NCI-H69 (cell line): Measurements from ENCODE around the gene MXRA8.

ENCODE experiments used
- DNase-seq: peaks from one replicate; lab custom pipeline; 2025; lab: John Stamatoyannopoulos, UW

Gene MXRA8

DNA sequence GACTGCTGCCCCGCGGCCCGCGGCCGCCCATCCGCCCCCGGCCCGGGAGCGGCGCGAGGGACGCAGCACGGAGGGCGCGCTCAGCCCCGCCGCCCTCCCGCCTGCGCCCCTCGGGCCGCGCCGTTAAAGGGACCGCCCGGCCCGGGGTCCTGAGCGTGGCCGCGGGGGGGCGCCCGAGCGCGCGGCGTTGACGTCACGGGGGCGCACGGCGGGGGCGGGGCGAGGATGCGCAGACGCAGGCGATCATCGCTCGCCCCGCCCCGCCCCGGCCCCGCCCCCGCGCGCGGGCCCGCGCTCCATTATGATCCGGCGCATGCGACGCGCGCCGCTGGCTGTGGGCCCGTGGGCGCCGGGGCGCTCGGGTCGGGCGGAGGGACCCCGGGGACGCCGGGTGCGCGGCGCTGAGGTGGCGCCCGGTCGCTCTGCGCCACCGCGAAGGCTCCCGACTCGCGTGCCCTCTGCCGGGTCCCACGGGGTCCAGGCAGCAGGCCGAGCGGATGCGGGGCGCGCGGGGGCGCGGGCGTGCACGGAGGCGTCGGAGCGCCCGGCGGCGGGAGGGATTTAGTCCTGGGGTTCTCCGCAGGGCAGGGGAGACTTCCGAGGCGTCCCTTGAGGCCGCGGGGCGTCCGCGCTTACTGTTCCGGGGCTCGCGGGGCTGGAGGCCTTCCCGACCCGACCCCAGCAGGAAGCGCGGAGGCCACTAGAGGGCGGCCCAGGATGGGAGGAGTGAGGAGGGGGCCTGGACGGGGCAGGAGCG lies 8.9 kb downstream of the MXRA8 start, which contains the start of gene DVL1:
Gene DVL1, minus strand, starts transcription at position 163 of the 757 bp plus-strand sequence. CDS start 353 bp downstream, outside the sequence.
- DNase-seq, result peak; percentile 74

DNA sequence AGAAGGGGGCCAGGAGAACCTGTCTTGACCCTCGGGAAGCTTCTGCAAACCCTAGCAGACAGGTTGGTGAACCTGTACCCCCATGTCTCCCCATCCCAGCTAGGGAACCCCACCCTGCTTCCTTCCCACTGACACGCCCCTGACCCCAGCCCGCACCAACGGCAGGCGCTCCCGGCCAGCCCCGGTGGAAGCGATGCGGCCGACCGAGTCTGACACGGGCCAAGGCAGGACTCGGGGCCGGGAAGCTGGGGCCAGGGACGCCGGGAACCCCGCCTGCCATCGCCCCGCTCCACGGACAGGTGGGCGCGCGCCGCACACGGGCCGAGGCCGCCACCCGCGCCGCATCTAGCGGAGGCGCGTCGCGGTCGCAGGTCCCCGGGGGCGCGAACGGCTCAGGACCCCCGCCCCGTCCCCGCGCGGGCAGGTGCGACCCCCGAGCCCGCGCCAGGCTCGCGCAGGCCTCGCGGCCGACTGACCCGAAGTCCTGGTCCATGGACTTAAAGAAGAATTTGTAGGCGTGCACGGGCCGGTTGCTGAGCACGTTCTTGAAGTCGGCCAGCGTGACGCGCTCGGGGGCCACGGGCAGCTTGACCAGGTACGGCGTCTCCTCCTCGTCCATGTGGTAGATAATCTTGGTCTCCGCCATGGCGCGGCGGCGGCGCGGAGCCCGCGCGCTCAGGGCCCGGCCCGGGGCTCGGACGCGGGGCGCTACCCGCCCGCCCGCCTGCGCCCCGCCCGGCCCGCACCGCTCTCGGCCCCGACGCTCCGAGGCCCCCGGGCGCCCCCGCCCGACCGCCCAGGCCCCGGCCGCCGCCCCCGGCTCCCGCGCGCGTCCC lies 9.7 kb downstream of the MXRA8 start:
- peak; percentile 45 for DNase-seq

DNA sequence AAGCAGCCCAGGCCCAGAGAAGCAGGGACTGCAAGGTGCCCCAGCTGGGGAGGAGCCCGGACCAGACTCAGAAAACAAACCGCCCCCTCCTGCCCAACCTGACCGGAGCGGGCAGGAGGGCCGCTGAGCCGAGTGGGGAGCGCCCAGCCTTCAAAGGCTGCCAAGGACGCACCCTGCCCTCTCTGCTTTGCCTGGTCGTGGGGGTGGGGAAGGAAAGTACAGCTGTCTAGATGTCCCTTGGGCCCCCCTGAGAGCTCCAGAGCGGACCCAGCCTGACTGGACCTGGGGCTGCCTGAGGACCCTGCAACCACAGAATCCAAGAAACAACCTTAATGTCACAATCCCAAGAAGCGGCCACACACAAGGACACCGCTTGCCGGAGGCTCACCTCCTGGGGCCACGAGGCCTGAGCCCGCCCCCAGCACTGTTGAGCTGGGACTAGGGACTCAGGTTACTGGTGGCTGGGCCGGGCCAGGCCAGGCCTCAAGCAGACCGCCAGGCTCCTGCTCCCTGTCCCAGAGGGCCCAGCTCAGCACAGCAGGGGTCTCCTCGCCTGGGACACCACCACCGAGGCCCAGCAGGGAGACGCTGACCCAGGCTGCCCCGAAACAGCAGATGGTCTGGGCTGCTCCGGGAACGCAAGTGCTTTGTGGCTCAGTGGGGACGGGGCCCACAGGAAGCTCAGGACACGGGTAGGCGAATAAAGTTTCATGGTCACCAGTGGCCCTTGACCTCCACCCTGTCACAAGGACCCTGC lies 10.5 kb downstream of the MXRA8 start:
- no peak for DNase-seq

DNA sequence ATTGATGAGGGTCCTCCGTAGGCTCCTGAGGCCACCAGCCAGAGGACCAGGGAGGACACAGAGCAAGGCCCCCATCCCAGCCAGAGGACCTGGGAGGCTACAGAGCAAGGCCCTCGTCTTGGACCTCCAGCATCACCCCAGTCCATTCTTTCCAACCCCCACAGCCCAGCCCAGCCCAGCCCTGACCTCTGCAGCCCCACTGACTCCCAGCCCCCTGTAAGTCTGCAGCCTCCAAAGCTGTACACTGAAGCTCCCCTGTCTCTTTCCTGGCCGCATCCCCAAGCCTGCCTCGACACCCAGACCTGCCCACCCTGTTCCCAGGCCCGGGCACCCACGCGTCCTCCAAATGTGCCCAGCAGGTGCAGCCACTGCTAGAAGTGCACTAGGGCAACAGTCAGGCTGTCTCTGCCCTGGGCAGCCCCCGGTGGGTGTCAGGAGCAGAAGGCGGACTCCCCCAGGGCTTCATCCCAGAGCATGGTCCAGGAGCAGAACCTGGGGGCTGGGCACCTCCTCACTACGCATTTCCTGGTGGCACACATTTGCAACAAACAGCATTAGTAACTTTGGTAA lies 11.2 kb downstream of the MXRA8 start:
- no peak for DNase-seq

DNA sequence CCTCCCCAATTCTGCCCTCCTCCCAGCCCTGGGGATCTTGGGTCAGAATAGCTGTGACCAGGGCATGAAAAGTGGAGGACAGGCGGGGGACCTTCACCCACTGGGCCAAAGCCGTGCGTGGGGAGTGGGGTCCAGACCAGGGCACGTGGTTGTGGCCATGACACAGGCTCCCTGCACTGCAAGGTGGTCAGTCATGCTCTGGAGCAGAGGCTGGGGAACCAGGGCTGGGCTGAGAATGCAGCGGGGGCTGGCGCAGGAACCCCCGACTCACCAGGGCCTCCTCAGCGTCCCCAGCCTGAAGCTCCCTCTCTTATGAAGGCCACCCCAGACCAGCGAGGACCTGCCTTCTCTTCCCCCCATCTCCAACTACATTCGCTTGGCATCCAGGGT lies 11.9 kb downstream of the MXRA8 start:
- DNase-seq, result no peak

DNA sequence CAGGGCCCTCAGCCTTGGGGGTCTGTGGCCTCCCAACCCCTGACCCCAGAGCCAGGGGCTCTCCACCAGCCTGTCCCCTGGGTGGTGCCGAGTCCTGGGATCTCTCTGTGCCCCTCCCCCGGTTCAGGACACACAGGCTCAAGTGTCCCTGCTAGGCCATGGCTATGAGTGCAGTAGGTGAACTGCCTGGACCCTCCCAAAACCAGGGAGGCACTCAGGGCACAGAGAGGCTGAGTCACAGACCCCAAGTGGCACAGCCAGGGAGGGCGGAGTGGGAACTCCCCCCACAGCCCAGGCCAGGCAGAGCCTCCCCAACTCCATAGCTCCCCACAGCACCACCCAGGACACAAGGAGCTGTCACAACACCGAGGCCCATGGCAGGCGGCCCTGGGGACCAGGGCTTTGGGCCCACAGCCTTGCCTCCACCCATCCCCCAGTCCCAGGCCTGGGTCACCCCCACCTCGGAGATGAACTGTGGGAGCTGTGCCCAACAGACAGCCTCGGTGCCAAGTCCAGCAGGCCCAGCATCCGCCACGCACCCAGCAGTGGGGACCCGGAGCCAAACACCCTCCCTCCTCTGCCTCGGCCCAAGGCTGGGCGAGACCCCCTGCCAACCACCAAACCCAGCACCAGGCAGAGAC lies 12.4 kb downstream of the MXRA8 start:
- DNase-seq, result no peak

DNA sequence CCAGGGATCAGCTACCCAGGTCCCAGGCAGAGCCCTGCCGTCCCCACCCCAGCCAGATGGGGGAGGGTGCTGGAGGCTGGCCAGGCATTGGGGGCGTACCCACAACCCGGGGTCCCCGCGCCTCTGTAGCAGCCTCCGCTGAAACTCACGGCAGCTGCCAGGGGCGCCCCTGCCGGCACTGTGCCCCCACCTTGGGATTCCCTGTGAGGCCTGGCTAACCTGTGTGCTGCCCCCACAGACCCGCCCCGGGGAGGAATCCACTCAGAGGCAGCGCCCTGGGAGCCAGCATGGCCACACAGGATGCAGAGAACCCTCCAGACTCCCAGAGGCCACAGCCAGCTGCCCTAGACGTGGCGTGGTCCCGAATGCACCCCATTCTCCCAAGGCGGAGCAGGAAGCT lies 13.0 kb downstream of the MXRA8 start:
- DNase-seq, result no peak

DNA sequence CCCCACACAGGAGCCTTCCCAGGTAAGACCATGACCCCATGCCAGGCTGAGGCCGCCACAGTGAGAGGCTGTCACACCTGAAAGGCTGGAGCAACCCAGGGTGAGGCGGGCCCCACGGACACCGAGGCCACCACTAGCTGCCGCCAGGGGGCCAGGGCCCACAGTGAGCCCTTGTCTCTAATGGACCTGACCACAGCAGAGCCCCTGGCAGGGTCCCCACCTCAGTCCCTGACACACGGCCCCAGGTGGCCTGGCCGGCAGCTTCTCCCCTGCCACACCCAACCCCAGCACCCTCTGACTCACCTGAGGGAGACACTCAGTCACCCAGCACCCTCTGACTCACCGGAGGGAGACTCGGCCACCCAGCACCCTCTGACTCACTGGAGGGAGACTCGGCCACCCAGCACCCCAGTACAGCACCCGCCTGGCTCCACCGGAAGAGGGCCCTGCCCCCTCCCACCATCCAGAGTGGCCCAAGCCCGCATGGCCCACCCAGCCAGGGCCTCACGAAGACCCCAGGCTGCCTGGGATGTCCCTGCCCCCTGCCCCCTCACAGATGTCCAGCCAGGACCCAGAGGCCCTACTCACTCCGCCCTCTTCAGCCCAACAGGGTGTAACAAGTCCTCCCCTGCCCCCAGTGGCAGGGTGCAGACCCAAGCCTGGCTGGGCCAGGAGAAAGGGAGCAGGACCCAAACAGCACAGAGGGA lies 13.5 kb downstream of the MXRA8 start:
- no peak for DNase-seq

DNA sequence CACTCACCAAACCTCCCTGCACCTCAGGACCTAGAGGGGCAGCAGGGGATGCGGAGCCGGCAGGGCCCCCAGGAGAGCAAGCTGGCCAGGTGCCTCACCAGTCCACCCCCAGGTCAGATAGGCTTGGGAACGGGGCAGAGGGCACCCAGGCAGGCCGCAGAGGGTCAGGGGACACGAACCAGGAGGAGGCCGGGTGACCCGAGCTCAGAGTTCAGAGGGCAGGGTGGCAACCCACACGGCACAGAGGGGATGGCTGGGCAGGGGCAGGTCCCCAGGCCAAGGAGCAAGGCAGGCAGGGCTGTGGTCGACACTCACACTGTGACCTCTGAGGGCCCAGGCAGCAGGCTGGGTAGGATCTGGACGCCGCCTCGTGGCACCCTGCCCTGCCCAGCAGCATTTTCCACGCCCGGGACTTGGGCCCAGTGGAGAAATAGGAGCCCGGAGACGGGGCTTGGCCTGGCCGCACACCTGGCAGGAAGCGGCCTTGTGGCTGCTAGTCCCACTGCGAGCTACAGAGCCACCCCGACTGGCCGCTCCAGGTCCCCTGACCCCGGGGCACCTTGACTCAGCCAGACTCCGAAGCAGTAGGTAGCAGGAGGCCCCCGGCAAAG lies 14.4 kb downstream of the MXRA8 start:
- DNase-seq, result no peak

DNA sequence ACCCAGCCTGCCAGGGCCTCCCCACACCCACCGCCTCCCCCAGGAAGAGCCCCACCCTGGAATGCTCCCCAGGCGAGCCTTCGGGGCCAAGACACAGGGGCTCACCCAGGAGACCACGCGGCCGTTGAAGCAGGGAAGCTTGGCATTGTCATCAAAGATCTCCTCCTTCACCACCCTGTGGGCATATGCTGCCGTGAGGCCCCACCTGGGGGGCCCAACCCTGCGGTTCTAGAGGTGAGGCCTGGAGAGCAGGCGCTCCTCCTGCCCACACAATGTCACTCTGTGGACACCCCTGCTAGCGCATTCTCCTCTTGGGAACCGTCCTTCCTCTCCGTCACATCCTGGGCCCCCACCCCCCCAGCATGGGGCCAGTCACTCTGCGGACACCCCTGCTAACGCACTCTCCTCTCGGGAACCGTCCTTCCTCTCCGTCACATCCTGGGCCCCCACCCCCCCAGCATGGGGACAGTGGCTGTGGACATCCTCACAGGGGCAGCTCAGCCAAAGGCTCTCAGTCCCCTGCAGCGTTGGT lies 15.7 kb downstream of the MXRA8 start:
- DNase-seq, result no peak

DNA sequence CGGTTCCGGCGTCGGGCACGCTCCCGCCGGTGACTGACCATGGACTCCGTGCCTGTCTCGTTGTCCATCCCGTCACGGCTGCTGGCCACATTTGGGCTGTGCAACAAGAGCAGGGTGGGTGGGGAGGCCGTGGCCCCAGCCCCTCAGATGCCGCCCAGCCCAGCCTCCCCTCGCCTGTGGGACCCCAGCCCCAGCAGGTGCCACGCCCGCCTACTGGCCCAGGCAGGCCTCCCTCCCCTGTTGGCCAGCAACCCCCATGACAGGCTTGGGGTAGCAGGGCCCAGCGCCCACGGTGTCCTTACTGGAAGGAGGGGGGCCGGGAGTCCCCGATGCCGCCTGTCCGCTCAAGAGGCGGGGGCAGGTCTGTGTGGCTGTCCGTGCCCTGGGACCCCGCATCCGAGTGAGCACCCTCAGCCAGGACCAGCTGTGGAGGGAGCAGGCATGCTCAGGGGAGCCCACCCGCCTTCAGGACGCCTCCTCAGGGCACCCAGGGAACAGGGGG lies 16.2 kb downstream of the MXRA8 start:
- no peak for DNase-seq

DNA sequence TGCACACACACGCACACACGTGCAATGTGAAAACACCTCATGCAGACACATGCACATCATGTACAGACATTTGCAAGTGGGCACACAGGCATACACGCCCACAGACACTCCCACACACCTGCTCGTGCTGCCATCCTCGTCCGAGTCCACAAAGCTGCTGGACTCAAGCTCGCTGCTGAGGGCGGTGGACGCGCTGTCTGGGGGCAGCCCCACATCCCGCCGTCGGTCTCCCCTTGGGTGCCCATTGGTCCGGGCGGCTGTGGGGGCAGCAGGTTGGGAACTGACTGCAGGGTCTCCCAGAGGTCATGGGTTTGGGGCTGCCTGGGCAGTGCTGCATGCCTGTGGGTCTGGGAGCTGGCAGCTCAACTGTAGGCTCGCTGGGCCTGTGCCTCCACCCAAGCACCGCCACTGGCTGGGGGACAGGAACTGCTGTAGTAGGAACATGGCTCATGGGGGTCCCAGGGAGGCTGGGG lies 16.8 kb downstream of the MXRA8 start:
- no peak for DNase-seq

DNA sequence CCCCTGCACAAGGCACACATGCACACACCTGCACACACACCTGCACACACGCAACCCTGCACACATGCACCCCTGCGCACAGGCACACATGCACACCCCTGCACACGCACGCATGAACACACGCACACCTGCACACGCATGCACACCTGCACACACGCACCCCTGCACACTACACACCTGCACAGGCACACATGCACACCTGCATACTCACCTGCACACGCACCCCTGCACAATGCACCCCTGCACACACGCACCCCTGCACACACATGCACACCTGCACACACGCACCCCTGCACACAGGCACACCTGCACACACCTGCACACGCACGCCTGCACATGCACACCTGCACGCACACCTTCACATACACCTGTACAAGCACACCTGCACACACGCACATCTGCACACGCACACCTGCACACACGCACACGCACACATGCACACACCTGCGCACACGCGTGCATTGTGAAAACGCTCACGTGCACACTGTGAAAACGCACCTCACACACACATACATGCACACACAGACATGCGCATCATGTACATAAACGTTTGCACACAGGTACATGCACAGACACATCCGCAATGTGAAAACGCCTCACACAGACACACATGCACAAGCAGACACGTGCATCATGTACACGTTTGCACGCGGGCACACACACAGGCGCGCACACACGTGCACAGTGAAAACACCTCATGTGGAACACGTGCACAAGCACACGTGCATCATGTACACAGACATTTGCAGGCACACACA lies 17.4 kb downstream of the MXRA8 start:
- DNase-seq, result no peak

DNA sequence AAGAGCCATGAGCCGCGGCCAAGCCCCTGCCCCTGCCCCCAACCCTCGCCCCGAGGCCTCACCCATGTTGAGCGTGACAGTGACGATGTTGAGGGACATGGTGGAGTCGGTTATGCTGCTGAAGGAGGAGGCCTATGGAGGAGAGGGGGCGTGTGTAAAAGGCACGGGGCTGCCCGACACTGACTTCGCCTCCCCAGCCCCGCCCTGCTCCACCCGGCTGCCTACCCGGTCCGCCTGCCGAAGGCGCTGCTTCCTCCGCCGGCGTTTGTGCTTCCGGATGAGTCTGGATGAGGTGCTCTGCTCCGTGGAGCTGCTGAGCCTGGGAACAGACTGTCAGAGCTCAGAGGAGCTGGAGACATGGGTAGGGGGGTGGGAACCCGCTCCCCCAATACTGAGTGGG lies 18.2 kb downstream of the MXRA8 start:
- no peak for DNase-seq

DNA sequence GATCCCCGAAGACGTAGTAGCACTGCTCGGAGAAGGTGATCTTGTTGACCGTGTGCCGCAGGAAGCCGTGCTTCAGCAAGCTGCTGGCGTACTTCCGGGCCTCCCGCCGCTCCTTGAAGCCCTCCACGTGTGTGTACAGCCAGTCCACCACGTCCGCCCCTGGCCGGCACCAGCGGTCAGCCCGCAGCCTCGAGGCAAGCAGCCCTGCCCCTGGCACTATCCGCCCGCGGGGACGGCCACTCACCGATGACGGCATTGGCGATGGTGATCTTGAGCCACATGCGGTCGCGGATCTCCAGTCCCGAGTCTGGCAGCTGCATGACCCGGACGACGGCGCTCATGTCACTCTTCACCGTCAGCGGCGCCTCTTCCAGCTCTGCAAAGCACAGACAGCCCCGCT lies 20.1 kb downstream of the MXRA8 start:
- no peak for DNase-seq

DNA sequence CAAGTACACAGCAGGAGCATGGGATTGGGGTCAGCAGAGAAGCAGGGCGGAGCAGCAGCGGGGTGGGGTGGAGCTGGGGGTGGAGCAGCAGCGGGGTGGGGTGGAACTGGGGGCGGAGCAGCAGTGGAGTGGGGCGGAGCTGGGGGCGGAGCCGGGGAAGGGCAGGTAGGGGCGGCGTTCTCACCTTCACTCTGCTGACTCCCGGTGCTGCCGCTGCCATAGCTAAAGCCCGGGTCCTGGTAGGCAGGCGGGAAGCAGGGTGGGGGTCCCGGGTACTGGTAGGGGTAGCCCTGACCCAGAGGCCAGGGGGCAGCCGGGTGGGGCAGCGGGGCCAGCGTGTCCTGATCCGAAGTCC lies 20.6 kb downstream of the MXRA8 start:
- DNase-seq, result peak; percentile 7

DNA sequence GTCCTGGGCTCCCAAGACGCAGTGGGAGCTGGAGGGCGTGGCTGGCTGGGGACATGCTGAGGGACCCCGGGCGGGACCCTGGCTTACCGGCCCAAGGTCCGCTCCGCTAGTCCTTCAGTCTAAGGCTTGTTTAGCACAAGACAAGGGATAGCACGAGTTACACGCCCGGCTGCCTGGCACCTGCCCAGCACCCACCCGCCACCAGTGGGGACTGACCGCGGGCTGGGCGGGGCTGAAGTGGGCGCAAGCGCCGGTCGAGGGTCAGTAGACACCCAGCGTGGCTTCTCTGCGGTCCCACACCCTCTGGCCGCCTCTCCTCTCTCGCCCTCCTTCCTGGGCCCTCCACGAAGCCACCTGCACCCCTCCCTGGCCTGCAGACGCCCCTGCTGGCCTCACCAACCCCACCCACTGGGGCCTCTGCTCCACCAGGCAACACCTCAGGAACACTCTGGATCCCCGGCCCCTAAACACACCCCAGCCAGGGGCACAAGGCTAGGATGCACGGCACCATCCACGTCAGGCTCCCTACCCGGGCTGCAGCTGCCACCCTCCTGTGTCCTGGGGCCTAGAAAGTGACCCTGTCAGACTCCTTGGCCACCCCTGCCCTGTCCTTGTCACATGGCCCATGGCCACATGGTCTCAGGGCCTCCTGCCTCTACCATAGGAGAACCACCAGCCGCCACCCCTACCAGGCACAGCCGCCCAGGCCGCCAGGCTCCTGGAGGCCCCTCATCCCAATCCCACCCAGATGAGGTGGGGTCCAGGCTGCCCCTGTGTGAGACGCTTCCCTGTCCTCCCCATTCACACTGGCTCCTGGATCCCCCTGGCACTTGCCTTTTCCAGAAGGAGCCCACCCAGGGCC lies 21.2 kb downstream of the MXRA8 start:
- no peak for DNase-seq

DNA sequence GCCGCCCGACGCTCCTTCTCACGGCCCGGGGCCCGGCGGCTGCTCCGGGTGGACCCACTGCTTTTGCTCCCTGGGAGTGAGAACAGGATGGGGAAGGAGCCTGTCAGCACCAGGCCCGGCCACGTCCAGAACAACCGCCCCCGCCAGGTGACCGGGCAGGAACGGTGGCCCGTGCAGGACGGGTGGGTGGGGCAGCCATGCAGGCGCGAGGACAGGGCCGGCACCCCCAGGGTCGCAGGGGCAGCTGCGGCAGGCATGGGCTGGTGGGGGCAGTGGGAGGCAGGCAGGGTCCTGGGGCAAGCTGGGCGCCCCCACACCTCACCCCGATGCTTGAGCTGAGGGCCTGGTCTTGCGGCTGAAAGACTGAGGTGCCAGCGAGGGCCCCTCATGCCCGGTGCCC lies 21.9 kb downstream of the MXRA8 start:
- no peak for DNase-seq
